Measurements from ENCODE around the gene NFKB2.

The NFKB2 gene

DNA sequence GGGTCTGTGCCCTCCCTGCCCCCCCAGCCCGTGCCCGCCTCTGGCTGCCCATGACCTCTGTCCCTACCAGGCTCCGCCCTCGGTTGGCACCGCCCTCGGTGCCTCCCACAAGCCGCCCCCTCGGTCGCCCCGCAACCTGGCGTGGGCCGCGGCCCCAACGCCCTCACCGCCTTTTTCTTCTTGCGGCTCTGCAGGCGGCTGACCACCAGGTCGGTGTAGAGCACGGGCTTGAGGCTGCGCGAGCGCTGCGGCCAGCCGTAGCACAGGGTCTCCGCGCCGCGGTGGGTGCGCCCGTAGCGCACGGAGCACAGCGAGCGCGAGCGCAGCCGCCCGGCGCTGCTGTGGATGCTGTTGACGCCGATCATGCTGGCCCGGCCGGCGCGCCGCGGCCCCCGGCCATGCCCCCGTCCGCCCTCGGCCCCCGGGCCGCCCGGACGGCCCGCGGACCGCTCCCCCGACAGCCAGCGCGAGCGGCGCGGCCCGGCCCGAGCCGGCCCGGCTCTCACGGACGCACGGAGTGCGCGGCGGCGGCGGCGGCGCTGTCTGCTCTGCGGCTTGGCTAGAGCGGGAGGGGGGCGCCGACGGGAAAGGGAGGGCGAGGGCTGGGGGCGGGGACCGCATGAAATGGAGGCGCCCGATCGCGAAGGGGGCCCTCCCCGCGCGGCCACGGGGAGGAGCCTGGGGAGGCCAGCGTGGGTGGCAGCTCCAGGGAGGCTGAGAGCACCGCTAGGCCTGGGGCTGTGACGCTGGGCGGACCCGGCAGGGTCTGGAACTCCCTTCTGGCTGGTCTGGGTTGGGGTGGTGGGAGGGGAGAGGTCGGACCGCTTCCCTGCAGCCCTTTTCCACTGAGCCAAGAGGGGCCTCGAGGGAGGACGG, 13.5 kb downstream of the NFKB2 start:
- DNase-seq (ENCODE audit: low read depth in 2 of 2), result peak in 1 of 2 donors; percentile 45

DNA sequence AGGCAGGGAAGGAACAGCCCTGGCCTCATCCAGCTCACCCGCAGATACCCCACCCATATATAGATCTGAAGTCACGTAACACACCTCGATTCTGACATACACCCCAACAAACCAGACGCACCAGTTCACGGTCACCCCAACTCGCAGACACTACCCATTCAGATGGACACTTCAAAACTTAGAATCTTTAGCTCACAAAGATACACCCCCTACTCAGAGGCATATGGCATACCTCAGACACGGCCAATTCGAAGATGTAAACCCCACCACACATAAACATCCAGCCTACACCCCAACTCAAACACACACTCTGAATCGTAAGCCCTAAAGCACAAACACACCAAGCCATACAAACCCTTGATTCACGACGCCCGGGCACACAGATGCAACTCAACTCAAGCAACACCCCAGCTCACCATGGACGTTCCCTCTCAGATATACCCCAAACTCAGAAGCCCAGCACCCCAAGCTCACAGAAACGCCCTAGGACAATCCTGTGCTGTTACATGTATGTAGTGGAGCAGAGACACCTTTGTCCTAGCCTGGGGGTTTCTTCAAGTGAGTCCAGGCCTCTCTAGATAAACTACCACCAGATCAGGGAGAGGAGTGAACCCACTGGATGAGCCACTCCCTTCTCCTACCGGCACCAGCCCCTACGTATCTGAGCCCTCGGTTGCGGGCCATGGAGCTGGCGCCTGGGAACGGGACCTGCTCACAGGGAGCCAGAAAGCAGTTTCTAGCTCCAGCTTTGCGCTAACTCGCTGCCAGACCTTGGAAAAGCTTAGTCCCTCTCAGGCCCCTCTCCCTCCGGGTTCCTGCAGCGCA, 14.3 kb downstream of the NFKB2 start:
- DNase-seq (ENCODE audit: low read depth in 2 of 2), result no peak

DNA sequence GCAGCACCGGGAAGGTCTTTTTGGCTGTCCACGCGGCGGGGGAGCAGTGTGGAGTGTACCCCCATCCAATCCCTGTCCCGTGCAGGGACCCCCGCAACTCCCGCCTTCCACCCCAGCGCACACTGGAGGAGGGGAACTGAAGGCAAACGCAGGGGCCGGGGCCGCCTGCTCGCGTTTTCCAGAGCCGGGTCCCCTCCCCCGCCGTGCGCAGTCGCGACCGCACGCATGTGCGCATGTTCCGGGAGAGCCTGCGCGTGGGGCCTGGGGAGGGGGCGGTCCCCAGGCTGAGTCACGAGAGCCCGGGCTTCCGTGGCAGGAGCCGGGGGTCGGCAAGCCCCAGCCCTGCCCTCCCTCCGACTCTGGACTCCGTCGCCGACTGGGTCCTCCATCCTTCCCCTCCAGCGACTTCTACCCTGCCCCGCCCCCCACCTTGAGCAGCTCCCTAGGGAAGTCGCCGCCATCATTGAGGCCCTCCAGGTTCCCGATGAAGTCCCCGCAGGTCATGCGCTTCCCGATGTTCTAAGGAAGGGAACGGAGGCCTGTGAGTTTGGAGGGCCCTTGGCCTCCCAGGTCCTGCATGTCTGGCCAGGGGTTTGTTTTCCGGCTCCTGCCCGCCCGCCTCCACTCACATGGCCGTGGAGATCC, 15.0 kb downstream of the NFKB2 start:
- no peak for DNase-seq (ENCODE audit: low read depth in 2 of 2)

GRCh38 chr10:102411341-102412255, 16.1 kb downstream of the NFKB2 start:
- no peak for DNase-seq (ENCODE audit: low read depth in 2 of 2)

DNA sequence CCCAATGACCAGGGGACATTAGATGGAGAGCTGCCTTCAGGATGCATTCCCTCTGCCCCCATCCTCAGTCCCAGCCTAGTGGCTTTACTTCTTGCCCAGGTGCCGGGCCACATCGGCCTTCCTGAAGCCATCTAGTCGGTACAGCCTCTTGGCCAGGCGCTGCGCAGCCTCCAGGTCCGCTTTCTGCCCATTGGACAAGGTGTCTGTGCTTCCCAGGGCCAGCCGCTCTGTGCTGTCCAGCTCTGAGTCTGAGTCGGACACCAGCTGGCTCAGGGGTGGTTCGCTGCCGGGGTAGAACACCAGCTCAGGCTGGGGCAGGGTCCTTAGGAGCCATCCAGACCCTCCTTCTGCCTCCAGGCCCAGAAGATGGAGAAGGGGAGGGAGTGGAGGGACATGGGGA, 16.8 kb downstream of the NFKB2 start:
- DNase-seq (ENCODE audit: low read depth in 2 of 2), result no peak

GRCh38 chr10:102413053-102413705, 17.7 kb downstream of the NFKB2 start:
- no peak for DNase-seq (ENCODE audit: low read depth in 2 of 2)

GRCh38 chr10:102413806-102414561, 18.5 kb downstream of the NFKB2 start:
- DNase-seq (ENCODE audit: low read depth in 2 of 2), result no peak

GRCh38 chr10:102414749-102415148, 19.2 kb downstream of the NFKB2 start:
- no peak for DNase-seq (ENCODE audit: low read depth in 2 of 2)

DNA sequence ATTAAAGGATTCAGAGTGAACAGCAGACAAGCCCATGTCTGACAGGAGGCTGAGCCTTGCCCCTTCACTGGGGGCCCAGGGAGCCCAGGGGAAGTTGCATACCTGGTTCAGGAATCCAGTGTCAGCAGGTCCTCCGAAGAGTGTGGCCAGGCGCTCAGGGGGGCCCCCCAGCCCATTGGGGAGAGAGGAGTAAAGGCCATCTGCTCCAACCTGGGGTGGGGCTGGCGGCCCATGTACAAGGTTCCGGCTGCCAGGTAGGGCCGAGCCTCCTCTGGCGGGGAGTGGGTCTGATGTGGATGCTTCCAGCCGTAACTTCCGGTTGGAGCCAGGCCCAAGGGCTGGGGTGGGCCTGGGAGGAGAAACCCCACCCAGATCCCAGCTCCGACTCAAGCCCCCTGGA, 20.8 kb downstream of the NFKB2 start:
- DNase-seq (ENCODE audit: low read depth in 2 of 2), result no peak

DNA sequence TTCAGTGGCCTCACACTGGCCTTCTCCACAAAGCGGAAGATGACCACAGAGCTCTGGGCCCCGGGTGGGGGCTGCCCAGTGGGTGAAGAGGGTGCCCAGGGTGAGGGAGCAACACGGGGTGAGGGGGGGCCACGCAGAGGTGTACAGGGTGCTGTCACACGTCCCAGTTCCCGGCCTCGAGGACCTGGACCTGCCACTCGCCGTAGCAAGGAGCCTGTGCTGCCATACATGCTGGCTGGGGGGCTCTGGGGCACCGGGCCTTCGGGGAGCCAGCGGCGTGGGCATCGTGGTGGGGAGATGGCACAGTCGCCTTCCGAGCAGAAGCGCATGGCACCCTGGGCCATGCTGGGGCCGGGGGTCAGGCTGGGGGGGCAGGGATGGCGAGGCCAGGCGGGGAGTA, 21.2 kb downstream of the NFKB2 start:
- DNase-seq (ENCODE audit: low read depth in 2 of 2), result no peak

DNA sequence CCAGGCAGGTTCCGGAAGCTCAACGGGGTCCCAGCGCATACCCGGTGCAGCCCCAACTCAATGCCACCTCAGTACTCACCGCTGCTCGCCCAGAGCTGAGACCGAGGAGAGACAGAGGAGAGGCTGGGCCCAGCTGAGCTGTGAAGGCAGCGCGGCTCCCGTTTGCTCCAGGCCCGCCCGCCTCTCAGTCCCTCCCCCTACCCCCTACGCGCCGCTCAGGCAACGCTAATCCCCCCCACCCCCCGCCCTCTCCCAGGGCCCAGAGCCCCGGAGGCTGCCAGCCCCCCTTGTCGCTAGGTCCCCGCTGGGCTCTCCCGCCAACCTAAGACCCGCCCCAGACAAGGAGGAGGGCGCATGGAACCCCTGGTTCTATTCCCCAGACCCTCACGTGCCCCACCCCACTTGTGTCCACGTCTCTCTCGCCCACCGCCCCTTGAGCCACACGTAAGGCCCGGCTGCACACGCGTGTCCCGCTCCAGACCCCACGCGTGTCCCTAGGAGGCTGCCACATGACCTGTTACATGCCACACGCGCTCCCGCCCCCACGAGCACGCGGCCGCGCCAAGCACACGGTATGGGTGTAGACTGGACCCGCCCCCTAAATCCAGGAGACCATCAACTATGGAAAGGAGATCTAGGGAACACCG, 23.2 kb downstream of the NFKB2 start, which contains the start of gene PSD:
Gene PSD (minus strand): TSS at position 164 of the 647 bp plus-strand sequence. CDS start 1,747 bp downstream, outside the sequence.
- DNase-seq (ENCODE audit: low read depth in 2 of 2), result no peak

GRCh38 chr10:102419269-102420180, 24.0 kb downstream of the NFKB2 start:
- peak; percentile 49 to 52 for DNase-seq (ENCODE audit: low read depth in 2 of 2)

DNA sequence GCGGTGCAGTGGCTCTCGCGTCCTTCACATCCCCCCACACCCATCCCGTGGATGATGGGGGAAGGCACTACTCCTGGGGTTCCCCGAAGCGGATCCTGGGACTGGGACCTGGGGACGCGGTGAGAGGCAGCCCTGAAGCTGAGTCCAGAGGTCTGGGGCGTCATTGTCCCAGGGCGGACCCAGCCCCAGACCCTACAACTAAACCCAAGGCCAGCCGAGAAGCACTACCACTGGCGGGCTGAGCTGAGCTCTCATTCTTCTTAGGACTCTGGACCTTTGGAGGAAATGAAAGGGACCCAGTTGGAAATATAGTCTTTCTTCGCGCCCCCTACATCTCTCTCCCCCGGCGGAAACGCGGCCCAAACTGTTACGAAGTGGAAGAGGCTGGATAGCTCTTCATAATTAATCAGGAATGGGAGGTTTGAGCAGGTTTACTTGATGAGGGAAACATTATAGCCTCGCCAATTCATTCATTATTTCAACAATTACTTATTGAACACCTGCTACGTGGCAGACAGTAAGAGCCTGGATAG, 24.7 kb downstream of the NFKB2 start:
- DNase-seq (ENCODE audit: low read depth in 2 of 2), result no peak

GRCh38 chr10:102420714-102421506, 25.4 kb downstream of the NFKB2 start, which contains the start of gene FBXL15:
FBXL15 (plus strand) TSS chr10:102420836; CDS start chr10:102421130, 294 bp downstream.
- peak; percentile 91 to 92 for DNase-seq (ENCODE audit: low read depth in 2 of 2)

DNA sequence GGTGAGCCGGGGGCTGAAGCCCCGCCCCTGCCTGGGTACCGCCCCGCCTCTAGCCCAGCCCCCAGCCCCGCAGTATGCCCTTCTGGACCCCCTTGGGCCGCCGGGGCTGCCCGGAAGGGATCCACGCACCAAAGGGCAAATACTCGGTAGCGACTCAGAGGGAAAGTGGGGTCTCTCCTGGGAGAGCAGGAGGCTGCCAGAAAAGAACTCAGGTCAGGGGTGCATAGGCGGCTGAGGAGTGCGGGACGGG, 25.9 kb downstream of the NFKB2 start:
- DNase-seq (ENCODE audit: low read depth in 2 of 2), result no peak

DNA sequence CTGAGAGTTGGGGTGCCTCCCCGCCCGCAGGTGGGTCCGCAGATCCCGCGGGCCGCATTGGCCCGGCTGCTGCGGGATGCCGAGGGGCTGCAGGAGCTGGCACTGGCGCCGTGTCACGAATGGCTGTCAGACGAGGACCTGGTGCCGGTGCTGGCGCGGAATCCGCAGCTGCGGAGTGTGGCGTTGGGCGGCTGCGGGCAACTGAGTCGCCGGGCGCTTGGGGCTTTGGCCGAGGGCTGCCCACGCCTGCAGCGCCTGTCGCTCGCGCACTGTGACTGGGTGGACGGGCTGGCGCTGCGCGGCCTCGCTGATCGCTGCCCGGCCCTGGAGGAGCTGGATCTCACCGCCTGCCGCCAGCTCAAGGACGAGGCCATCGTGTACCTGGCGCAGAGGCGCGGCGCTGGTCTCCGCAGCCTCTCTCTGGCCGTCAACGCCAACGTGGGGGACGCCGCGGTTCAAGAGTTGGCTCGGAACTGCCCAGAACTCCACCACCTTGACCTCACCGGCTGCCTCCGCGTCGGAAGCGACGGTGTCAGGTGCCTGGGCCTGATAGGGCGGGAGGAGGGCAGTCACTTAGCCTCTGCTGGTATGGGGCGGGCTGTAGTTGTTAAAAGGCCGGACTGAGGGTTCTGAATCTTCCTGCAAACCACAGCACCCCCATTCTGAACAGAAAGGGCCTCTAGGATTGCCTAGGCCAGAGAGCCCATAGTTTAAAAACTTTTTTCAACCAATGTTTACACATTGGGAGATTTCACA, 26.4 kb downstream of the NFKB2 start:
- DNase-seq (ENCODE audit: low read depth in 2 of 2), result no peak
